CD4-positive, alpha-beta T cell (primary cell): Measurements from ENCODE around the gene DZIP3. TPM values are rescaled to one million over a fixed set of nuclear protein-coding genes. Genes with fewer than 3 reads are reported as not detected.

ENCODE experiments used
- ATAC-seq: fragments of 200-7000 bp; cut with Tn5 transposase; one replicate; pipeline ENCODE4 v1.10.0; 2022; ENCODE audit warnings: mild to moderate bottlenecking; ENCODE audit not compliant: poor library complexity
- CTCF ChIA-PET: fragments of 350-600 bp; sonication (Branson Sonifier 250); formaldehyde crosslinking; loops from one replicate; lab custom pipeline; 2021; ENCODE audit warnings: antibody characterized with exemption, inconsistent platforms; lab: Charles Lee
- POLR2A ChIA-PET: fragments of 350-600 bp; sonication (Branson Sonifier 250); formaldehyde crosslinking; loops from one replicate; lab custom pipeline; 2021; ENCODE audit warnings: antibody characterized with exemption, inconsistent platforms; lab: Charles Lee
- DNase-seq, 14 experiments: peaks; one replicate each; pipeline ENCODE4 v3.0.0-alpha.2; 2013 to 2020; ENCODE audit warnings: mixed read lengths in 2 of 14
- H3K27ac ChIP-seq, 2 donors: one replicate each; pipeline versions ENCODE4 v1.5.1 to v1.7.0; 2013; ENCODE audit warnings: low read length in 2 of 2, low read depth in 1 of 2, mild to moderate bottlenecking in 1 of 2
- H3K27me3 ChIP-seq, 2 experiments: 1 replicate in 1 of 2; 2 replicates in 1 of 2; pipeline versions ENCODE4 v1.6.1 to v1.7.0; 2013; ENCODE audit warnings: low read length in 2 of 2, control low read depth in 1 of 2, mild to moderate bottlenecking in 1 of 2, moderate library complexity in 1 of 2; ENCODE audit not compliant: insufficient read depth in 2 of 2, control insufficient read depth in 1 of 2
- H3K36me3 ChIP-seq: one replicate; pipeline ENCODE4 v1.6.1; 2013; ENCODE audit warnings: low read length, control low read depth; ENCODE audit not compliant: insufficient read depth
- H3K4me1 ChIP-seq: one replicate; pipeline ENCODE4 v1.6.1; 2013; ENCODE audit warnings: low read length, control low read depth; ENCODE audit not compliant: insufficient read depth
- H3K4me3 ChIP-seq: one replicate; pipeline ENCODE4 v1.5.1; 2013; ENCODE audit warnings: mild to moderate bottlenecking, low read length, moderate library complexity
- H3K9me3 ChIP-seq, 2 experiments: 1 replicate in 1 of 2; 2 replicates in 1 of 2; pipeline versions ENCODE4 v1.6.1 to v1.7.0; 2013; ENCODE audit warnings: low read length in 2 of 2, mild to moderate bottlenecking in 2 of 2, control low read depth in 1 of 2, moderate library complexity in 1 of 2; ENCODE audit not compliant: control insufficient read depth in 1 of 2, insufficient read depth in 1 of 2
- H3K27ac Mint-ChIP-seq: one replicate; pipeline ENCODE4 v1.8.0; 2020; ENCODE audit warnings: mixed read lengths
- H3K27me3 Mint-ChIP-seq: one replicate; pipeline ENCODE4 v1.8.0; 2021; ENCODE audit warnings: mixed read lengths
- H3K36me3 Mint-ChIP-seq: one replicate; pipeline ENCODE4 v1.8.0; 2021; ENCODE audit warnings: low read depth, mixed read lengths
- H3K4me1 Mint-ChIP-seq: one replicate; pipeline ENCODE4 v1.8.0; 2021; ENCODE audit warnings: low read depth, mixed read lengths
- H3K4me3 Mint-ChIP-seq: one replicate; pipeline ENCODE4 v1.8.0; 2020; ENCODE audit warnings: mild to moderate bottlenecking, mixed read lengths
- H3K9me3 Mint-ChIP-seq: one replicate; pipeline ENCODE4 v1.8.0; 2020; ENCODE audit warnings: mixed read lengths
- CTCF ChIP-seq: fragments of 200-600 bp; IDR thresholded peaks from one replicate; pipeline ENCODE4 v1.8.0; 2022; ENCODE audit warnings: antibody characterized with exemption, mild to moderate bottlenecking
- intact Hi-C, 2 experiments: fragments of 100-400 bp; cut with DNase I in 1 of 2; cut with micrococcal nuclease in 1 of 2; formaldehyde crosslinking; loops; one replicate each; pipeline versions ENCODE4 v1.15.1 to v1.9.0; 2023 to 2025; cut with DNase I, micrococcal nuclease
- total RNA-seq, 174 experiments: library from RNA in 2 of 174; stranded (reverse) in 2 of 174; gene quantifications; one replicate each; pipeline ENCODE4 v1.2.3 and lab custom pipeline; 2021 to 2026

DZIP3 gene
- total RNA-seq, 2 experiments from 2014 or later = 12.2 to 14.5 TPM

- TF ChIP-seq CTCF = no peak
- ChIA-PET POLR2A (no interaction called here), CTCF (no interaction called here)
- H3K9me3 ChIP-seq = no peaks in the 10 kb centered on the region
- Mint-ChIP-seq H3K36me3 (no peaks in the 10 kb centered on the region), H3K4me3 (no peak overlapping the region), H3K27me3 (no peaks in the 10 kb centered on the region), H3K27ac (no peak overlapping the region), H3K4me1 (no peaks in the 10 kb centered on the region), H3K9me3 (no peaks in the 10 kb centered on the region)
- intact Hi-C loops = no loop called here
- ATAC-seq = no peak
- H3K36me3 ChIP-seq = no peaks in the 10 kb centered on the region
- H3K27ac ChIP-seq = no peak overlapping the region
- H3K27me3 ChIP-seq = no peaks in the 10 kb centered on the region
- no peaks in the 10 kb centered on the region for H3K4me1 ChIP-seq
- DNase-seq = no peak
- H3K4me3 ChIP-seq = no peak overlapping the region
Measured at GRCh38 chr3:108713009-108713516, 123.5 kb downstream of the DZIP3 start.

GRCh38 chr3:108713816-108714215, 124.3 kb downstream of the DZIP3 start:
- H3K36me3 Mint-ChIP-seq = no peaks in the 10 kb centered on the region
- Histone ChIP-seq H3K27ac (no peak overlapping the region), H3K4me1 (no peaks in the 10 kb centered on the region), H3K27me3 (no peaks in the 10 kb centered on the region), H3K4me3 (no peak overlapping the region), H3K9me3 (no peaks in the 10 kb centered on the region), H3K36me3 (no peaks in the 10 kb centered on the region)
- POLR2A ChIA-PET = no interaction called here
- H3K4me3 Mint-ChIP-seq = no peak overlapping the region
- TF ChIP-seq CTCF = no peak
- no peak for DNase-seq
- no peaks in the 10 kb centered on the region for H3K4me1 Mint-ChIP-seq
- CTCF ChIA-PET = no interaction called here
- intact Hi-C loops = no loop called here
- no peak for ATAC-seq
- H3K9me3 Mint-ChIP-seq = no peaks in the 10 kb centered on the region
- no peaks in the 10 kb centered on the region for H3K27me3 Mint-ChIP-seq
- no peak overlapping the region for H3K27ac Mint-ChIP-seq

GRCh38 chr3:108718454-108718853, 128.9 kb downstream of the DZIP3 start:
- H3K4me1 Mint-ChIP-seq = no peaks in the 10 kb centered on the region
- ChIA-PET POLR2A (no interaction called here), CTCF (no interaction called here)
- Histone ChIP-seq H3K27me3 (no peaks in the 10 kb centered on the region), H3K4me3 (no peak overlapping the region), H3K4me1 (no peaks in the 10 kb centered on the region), H3K36me3 (no peaks in the 10 kb centered on the region), H3K9me3 (no peaks in the 10 kb centered on the region), H3K27ac (no peak overlapping the region)
- no peak overlapping the region for H3K4me3 Mint-ChIP-seq
- intact Hi-C loops = no loop called here
- TF ChIP-seq CTCF = no peak
- H3K27ac Mint-ChIP-seq = no peak overlapping the region
- no peaks in the 10 kb centered on the region for H3K27me3 Mint-ChIP-seq
- ATAC-seq (no peak), DNase-seq (no peak)
- no peaks in the 10 kb centered on the region for H3K9me3 Mint-ChIP-seq
- no peaks in the 10 kb centered on the region for H3K36me3 Mint-ChIP-seq
